GM19035 (cell line): ENCODE results near the gene SSBP1.
A peak's percentile ranks its signal among the peaks of the same experiment; 100 is the strongest.
"Not testable (repeated sequence)": the region's sequence is repeated elsewhere in the genome, so short reads cannot be mapped to it uniquely, and the experiment has no call there.

Experiments
- ATAC-seq: cut with Tn5 transposase; IDR thresholded peaks from one replicate; pipeline ENCODE4 v1.9.1; 2021; ENCODE audit not compliant: unreplicated experiment

The SSBP1 gene

DNA sequence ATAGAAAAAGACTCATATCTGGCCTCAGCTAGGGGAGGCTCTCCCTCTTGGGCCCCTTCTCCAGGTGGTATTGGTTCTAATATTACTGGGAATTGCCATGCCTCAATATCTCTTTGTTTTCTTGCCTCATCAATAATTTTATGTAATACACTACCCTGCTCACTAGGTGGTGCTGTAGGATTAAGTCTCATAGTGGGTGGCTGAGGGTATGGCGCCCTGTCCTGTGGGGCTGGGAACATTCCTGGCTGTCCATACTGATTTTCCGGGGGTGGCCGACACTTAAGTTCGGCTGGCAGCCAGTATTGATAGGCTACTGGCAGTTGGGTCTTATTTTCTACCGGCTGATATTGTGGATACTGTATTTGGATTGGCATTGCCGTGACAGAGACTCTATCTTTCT lies 16.8 kb downstream of the SSBP1 start:
- no peak for ATAC-seq

DNA sequence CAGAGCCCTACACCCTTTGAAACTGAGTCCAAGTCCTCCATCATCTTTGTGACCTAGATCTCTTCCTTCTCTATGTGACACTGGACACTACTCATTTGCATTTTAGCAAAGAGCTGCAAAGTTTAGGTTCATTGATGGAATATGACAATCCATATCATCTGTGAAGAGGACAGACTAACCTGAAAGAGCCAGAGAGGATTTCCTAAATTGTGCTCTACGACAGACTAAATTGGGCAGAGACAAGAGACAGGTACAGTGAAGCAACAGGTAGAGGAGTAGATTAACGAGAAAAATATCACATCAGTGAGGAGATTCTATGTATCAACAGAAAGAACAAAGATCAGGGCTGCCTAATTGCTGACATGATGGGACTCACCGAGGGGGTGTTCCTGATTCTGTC lies 25.6 kb downstream of the SSBP1 start, which contains the start of gene TAS2R3:
TSS of gene TAS2R3 (plus strand) at position 301 of the 400 bp plus-strand sequence. CDS start at position 363, 62 bp downstream.
- ATAC-seq, result no peak

DNA sequence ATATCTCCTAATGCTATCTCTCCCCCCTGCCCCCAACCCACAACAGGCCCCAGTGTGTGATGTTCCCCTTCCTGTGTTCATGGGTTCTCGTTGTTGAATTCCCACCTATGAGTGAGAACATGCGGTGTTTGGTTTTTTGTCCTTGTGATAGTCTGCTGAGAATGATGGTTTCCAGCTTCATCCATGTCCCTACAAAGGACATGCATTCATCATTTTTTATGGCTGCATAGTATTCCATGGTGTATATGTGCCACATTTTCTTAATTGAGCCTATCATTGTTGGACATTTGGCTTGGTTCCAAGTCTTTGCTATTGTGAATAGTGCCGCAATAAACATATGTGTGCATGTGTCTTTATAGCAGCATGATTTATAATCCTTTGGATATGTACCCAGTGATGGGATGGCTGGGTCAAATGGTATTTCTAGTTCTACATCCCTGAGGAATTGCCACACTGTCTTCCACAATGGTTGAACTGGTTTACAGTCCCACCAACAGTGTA lies 32.0 kb downstream of the SSBP1 start:
- not testable (repeated sequence) for ATAC-seq

DNA sequence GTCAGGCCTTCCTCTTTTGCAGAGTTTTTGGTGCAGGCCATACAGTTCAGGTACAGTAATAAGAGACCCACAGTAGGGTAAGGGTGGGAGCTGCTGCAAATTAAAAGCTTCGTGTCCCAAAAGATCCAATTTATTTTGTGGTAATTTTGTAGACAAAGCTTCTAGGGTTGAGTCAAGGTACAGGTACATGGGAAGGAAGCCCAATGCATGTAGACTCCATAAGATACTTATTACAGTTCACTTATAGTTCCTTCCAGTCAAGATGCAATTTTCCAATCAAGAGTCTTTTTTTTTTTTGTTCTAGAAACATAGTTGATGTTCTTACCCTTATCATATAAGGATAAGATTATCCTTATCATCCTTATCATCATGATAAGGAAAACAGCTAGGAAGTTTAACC lies 38.2 kb downstream of the SSBP1 start, which contains the start of gene TAS2R4:
TSS of gene TAS2R4 (plus strand) at position 301 of the 400 bp plus-strand sequence. CDS start 1,815 bp downstream, outside the sequence.
- ATAC-seq, result no peak

DNA sequence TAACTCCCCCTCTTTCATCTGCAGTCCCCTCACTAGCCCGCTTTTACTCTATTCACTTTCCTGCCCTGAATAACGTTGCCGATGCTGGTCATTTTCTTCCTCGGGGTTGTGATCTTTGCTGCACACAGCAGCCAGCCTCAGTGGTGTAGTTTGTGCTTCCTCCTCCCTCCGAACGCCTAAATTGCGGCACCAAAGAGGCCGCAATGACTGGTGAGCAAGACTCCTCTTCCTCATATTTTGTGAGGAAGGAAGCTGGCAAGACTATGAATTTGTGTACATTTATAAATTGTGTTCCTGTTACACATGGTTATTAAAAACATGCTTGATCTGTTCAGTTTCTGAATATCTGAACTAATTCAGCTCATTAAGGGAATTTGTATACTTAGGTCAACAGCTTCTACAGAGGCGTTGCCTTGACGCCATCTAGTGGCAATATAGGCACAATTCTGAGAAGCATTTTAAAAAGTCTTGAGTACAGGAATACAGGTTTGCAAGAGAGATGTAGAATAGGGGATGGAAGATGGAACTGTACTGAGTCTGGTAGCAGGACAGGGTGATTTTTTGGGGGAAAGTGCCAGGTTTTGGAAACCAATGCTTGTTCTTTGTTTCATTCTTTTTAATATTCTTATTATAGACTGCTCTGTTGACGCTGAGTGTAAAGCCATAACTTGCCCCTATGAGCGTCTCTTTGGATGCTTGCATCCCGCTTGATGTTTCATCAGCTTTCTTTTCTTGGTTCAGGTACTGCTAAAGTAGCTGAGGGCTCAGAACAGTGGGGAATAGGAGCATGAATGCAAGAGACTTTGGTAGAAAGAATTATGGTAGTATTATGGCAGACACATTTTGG lies 47.8 kb downstream of the SSBP1 start:
- ATAC-seq, result peak; percentile 87

DNA sequence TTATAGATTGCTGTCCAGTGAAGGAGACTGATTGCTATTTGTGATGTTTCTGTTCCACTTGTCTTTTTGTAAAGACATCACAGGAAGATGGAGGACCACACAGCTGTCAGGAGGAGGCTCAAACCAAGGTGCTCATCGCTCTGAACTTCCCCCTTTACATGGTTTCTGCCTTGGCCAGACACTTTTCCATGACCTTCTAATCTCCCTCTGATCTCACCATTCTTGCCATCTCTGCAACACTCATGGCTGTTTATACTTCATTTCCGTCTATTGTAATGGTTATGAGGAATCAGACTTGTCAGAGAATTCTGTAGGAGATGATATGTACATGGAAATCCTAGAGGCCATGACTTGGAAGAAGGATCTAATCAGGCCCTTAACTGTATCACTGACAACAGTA lies 50.1 kb downstream of the SSBP1 start:
- ATAC-seq, result no peak

DNA sequence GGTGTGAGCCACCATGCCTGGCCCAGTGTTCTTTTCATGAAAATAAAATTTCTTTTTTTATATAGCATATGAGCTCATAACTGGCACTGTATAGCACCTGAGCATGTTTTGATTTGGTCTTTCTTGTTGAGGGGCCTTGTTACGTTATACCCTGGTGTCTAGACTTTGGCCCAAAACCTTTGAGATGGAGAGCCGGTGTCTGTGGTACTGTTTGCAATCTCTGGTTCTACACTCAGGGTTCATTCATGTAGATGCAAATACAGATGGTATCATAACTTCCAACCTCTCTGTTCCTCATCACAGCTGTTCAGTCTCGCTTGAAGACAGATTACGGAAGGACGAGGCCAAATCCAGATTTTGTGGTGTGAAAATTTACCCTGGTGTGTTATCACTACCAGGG lies 51.8 kb downstream of the SSBP1 start, which contains the start of gene TAS2R5:
TSS of gene TAS2R5 (plus strand) at position 301 of the 400 bp plus-strand sequence. CDS start 145 bp downstream, outside the sequence.
- ATAC-seq, result no peak

DNA sequence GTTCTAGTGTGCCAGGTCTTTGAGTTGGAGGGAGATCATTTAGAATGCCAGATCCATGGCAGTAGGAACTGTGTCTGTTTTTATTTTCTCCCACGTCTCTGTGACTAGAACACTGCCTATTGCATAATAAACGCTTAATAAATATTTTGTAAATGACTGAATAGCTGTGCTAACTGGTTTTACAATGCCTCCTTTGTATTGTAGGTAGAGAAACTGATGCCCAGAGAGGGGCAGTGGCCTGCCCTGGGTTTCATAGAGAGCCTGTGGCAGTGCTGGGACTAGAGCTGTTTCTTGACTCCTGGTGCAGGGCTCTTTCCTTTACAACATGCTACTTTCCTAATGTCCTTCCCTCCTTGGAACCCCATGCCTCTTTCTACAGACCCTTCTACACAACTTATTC lies 54.4 kb downstream of the SSBP1 start:
- no peak for ATAC-seq
